Frontal cortex (tissue), 4 donors: ENCODE results near the gene PNPLA1. TPM values are rescaled to one million over a fixed set of nuclear protein-coding genes. Genes with fewer than 3 reads are reported as not detected.

Experiments
- DNase-seq, 2 donors: peaks; one replicate each; pipeline ENCODE4 v3.0.0; 2012; ENCODE audit warnings: low spot score in 2 of 2
- FAIRE-seq: peaks from 2 replicates; lab custom pipeline; 2012; peaks lifted over from hg19 to GRCh38; lab: Jason Lieb, UNC
- total RNA-seq: library from RNA; depleted of rRNA; stranded (reverse); fragments of >200 nt; gene quantifications from one replicate; pipeline ENCODE4 v1.2.3, GENCODE V29; 2014
- donor health status: control.
- donor health status: control.
- donor health status: control.

PNPLA1 gene
- total RNA-seq, 1 donor from 2014 or later, result not detected

DNA sequence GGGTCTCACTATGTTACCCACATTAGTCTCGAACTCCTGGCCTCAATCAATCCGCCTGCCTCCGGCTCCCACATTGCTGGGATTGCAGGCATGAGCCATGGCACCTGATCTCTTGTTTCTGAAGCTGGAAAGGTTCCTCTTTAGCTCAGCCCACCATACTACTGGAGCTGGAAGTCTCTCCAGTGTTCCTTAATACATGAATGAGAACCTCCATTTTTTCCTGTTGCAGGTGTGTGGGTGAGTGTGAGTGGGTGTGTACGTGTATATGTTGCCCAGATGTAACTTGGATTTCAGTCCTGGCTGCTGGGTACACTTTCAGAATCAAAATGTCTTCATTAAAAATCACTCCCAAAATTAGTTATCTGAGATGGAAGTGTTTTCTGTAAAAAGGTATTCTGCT lies 11.1 kb downstream of the PNPLA1 start:
- FAIRE-seq (no peak), DNase-seq (no peak)

DNA sequence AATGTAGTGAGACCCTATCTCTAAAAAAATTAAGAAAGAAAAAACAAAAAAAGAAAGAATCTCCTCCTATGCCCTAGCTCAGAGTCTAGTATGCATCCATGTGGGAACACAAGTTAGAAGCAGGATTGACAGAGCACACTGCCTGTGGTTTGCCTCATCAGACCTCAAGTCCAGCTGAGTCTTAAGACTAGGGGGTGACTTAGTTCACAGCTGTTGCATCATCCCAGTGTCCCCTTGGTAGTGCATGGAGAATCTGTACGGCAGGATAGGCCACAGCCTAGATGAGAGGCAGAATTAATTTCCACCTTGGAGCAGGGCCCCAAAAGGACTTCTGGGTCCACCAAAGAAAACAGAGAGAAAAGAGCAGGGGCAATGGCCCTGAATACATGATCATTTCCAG lies 13.7 kb downstream of the PNPLA1 start:
- DNase-seq (no peak), FAIRE-seq (no peak)

DNA sequence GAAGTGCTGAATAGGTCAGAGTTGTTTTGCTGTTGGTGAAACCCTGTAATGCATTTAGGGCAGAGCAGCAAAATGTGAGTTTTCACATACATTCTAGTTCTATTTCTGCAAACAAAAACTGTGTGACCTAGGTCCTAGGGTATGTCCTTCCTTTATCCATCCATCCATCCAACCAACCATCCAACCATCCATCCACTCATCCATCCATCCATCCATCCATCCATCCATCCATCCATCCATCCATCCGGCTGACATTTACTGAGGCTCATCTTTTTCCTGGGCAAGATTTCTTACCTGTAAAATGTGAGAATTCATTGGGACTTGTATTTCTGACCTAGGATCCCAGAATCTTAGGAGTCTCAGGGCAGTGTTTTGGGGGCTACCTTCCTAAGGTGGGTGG lies 14.5 kb downstream of the PNPLA1 start:
- no peak for DNase-seq
- FAIRE-seq, result no peak

DNA sequence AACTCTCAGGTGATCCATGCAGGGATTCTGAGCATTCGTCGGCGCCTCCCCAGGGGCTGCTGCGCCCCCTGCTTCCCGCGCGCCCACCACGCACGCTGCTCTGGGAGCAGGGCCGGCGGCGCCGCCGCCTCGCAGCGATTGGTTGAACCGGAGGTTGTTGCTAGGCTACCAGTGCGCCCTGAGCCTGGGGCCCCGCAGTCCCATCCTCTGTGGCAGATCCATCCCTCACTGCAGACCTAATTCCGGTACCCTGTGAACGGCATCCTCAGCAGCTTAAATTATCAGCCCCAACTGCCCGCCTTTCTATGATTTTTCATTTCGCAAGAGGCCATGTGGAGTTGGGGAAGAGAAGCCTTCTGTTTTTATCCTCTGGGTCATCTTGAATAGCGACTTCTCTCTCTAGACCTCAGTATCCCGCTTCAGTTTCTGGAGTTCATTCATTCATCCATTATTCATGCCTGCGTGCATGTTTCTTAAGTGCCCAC lies 15.4 kb downstream of the PNPLA1 start:
- peak; percentile 30 to 53 for DNase-seq
- FAIRE-seq, result no peak

DNA sequence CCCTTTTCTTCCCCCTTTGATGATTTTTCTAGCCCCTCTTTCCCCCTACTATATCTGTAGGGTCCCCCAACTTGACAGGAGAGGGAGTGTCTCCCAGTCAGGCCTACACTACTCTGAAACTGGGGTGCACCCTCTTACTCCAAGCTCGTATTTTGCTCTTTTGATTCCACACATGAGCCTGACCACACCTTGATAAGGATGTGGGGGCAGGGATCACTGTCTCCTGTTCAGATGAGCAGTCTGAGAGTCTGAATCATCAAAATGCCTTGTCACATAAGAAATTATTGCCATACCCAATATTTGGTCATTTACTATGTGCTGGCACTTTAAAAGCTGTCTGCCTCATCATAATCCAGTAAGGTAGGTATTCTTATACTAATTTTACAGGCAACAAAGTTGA lies 15.9 kb downstream of the PNPLA1 start:
- no peak for FAIRE-seq

DNA sequence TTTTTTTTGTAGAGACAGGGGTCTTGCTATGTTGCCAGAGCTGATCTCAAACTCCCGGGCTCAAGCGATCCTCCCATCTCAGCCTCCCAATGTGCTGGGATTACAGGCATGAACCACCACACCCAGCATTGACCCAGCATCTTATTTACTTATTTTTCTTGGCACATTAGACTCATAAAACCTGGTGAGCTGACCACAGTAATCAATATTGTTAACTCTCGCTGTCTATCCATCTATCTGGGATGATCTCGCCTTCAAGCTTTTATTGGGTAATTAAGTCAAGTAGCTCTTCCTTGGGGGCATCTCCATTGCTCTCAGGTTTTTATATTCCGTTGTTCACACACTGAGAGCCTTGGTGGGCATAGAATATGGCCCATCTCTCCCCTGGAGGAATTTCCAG lies 17.0 kb downstream of the PNPLA1 start:
- FAIRE-seq (no peak), DNase-seq (no peak)

More for the DNA sequence above, 15.9 kb downstream of the PNPLA1 start:
- DNase-seq, result no peak

DNA sequence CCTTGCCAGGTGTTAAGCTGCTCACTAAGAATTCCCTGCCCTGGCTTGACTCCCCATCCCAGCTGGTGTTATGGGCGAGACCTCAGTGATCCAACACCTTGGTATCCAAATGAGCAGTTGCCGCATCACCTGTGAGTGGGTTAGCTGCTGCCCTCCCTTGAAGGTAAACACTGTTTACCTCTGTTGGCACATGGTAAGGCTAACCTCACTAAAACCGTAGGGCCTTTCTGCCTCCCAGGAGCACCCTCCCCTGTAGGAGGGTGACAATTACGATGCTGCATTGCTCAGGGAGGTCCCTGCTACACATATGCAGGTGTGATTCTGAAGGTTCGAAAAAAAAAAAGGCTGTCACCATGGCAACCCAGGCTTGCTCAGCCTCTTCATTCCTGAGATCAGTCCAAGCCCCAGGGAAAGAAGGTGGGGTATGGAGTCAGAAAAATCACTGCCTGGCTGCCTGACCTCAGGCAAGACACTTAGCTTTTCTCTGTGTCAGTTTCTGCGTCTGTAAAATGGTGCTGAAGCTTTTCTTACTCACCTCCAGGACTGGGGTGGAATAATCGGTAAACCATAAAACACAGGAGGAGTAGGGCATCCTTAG lies 19.5 kb downstream of the PNPLA1 start:
- DNase-seq (no peak), FAIRE-seq (no peak)

DNA sequence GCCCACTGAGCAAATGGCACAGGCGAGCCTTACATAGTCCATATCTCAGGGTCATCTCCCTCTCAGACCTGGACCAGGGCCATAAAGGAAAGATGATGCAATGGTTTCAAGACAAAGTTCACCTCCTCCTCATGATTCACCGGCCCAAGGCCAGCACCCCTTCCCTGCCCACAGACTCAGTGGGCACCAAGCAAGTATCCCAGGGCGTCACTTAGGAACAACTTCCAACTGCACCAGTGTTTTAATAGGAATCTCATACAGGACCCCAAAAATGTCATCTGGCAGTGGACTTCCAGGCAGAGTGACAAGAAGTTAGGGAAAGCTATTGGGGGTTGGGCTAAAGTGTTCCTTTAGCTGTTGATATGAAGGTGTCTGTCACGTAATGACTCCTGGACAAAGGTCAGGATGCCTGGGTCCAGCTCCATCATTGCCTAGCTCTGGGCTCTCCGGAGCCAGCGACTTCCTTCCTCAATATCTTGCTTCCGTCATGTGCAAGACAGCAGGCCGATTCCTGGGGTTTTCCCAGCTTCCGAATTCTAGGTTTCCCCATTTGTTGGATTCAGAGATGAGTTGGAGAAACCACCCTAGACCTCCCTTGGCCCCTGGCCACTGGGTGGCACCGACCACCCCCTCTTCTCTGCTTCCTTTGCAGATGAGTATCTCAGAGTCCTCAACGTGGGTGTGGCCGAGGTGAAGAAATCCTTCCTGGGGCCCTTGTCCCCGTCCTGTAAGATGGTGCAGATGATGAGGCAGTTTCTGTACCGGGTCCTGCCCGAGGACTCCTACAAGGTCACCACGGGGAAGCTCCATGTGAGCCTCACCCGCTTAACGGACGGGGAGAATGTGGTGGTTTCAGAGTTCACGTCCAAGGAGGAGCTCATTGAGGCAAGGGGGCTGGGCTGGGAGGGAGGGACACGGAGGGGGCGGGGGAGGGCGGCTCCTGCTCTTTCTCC lies 21.1 kb downstream of the PNPLA1 start:
- FAIRE-seq (no peak), DNase-seq (no peak)

DNA sequence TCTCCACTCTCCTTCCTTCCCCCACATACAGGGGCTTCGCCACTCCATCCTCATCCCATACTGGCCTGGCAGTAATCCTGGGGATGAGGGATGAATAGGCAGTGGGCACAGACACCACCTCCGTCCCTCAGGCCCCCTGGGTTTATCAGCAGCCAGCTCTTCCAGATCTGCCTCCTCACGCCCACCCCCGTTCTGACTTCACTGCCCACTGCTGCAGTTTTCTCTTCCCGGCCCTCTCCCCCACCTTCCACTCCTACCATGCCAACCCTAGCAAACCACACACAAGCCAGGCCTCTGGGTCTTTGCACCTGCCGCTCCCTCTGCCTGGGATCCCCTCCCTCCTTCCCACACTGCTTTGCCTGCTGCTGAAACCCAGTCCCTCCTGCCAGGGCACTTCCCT lies 22.3 kb downstream of the PNPLA1 start:
- no peak for FAIRE-seq

DNA sequence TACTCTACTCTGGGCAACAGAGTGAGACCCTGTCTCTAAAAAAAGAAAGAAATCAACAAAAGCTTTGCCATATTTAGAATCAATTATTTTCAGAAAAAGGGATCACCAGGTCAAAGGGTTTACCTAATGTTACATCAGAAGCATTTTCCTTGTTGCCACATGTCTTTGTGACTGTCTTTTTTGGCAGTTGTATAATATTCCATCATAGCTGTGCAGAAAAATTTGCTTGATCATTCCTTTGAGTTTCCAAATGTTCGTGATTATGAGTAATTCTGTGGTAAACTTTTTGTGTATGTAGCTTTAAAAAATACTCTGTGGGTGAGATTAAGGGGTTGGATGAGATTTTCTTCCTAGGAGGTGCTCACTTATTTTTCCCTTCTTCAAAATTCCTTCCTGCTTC lies 26.4 kb downstream of the PNPLA1 start:
- DNase-seq (no peak), FAIRE-seq (no peak)

More for the DNA sequence above, 22.3 kb downstream of the PNPLA1 start:
- no peak for DNase-seq

DNA sequence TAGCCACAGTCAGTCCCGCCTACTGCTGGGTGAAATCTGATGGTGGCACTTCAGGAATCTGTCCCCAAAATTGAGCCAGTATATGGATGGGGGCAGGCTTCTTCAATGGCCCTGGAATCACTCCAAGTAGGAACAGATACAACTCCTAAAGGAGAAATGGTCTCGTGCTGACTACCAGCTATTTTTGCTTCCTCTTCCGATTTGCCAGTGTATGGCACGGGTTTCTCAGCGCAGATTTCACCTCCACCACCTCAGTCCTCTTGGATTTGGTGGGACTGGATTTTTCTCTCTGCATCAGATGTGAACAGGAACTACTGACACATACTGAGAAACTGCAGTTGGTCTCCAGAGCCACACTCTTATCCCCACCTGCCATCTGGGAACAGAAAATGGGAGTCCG lies 27.2 kb downstream of the PNPLA1 start:
- DNase-seq (no peak), FAIRE-seq (no peak)

DNA sequence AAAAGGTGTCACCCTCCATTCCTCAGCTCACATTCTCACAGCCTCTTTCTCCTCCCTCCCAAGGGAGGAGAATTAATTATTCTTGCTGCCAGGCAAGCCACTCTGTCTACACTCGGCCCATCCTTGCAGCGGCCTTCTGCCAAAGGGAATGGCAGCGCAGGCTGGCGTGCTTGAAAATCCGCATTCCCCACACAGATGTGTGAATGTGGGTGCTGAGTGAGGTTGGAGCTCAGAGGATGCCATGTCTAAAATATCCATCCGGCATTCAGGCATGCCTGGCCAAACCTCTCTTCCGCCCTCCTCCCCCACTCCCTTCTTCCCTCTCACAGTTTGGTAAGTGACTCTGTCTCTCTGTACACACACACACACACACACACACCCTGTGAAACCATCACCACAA lies 27.7 kb downstream of the PNPLA1 start:
- FAIRE-seq, result no peak
- no peak for DNase-seq

DNA sequence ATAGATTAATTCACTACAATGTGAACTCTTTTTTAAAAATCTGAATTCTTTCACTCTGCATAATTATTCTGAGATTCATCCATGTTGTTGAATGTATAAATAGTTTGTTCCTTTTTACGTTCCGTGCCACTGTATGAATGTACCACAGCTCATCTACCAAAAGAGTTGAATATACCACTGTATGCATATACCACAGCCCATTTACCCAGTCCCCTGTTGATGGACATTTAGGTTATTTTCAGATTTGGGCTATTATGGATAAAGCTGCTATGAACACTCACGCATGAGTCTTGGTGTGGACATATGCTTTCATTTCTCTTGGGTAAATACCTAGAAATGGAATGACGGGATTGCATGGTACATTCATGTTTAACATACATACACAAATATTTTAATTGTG lies 28.2 kb downstream of the PNPLA1 start:
- FAIRE-seq (no peak), DNase-seq (no peak)

DNA sequence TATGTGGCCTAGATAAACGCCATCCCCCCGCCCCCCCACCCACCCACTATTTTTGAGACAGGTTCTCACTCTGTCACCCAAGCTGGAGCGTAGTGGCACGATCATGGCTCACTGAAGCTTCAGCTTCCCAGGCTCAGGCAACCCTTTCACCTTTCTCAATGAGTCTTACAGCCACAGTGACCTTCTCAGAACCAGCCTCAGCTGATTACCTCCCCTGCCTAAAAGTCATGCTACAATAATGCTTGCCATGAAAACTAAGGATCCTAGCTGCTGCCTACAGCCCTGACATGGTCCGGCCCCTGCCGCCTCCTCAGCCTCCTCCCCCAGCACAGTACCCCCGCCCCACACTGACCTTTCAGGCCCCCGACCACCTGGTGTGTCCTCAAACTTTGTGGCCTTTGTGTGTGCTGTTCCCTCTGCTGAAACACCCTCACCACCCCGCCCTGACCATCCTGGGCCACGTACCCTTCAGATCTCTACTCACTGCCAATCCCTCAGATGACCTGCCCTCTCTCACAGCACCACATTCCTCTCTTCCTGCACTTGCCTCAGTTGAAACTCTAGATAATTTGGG lies 31.3 kb downstream of the PNPLA1 start:
- FAIRE-seq (no peak), DNase-seq (no peak)

DNA sequence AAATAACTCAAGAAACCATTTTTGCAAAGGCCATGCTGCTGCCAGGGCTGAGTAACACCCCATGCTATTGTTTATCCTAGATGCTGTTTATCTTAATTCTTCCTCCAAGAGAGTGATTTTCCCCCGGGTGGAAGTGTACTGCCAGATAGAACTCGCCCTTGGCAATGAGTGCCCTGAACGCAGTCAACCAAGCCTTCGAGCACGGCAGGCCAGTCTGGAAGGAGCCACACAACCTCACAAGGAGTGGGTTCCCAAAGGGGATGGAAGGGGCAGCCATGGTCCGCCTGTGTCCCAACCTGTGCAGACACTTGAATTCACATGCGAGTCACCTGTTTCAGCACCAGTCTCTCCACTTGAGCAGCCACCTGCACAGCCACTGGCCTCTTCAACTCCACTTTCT lies 31.9 kb downstream of the PNPLA1 start:
- DNase-seq (no peak), FAIRE-seq (no peak)

DNA sequence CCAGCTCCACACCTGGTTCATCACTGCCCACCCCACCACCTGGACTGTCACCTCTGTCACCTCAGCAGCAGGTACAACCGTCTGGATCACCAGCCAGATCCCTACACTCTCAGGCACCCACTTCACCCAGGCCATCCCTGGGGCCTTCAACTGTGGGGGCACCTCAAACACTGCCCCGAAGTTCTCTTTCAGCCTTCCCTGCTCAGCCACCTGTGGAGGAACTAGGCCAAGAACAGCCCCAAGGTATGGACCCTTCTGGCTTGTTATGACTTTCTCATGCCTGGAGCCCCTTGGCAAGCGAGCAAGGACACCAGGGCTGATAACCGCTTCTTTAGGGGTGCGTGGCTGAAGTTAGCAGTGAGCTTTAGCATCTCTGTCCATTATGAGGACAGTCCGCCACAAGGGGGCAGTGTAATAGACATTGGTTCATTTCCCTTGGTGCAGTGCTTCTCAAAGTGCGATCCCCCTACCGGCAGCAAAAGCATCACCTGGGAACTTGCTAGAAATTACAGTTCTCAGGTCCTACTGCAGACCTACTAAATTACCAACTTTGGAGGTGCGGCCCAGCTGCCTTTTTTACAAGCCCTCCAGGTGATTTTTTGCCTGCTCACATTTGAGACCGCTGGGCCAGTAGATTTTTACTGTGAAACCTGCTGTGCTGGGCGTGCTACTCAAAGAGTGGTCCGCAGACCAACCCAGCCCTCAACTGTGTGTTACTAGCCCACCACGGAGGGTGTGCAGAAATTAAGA lies 32.5 kb downstream of the PNPLA1 start:
- DNase-seq, result peak; percentile 51 to 71
- no peak for FAIRE-seq

DNA sequence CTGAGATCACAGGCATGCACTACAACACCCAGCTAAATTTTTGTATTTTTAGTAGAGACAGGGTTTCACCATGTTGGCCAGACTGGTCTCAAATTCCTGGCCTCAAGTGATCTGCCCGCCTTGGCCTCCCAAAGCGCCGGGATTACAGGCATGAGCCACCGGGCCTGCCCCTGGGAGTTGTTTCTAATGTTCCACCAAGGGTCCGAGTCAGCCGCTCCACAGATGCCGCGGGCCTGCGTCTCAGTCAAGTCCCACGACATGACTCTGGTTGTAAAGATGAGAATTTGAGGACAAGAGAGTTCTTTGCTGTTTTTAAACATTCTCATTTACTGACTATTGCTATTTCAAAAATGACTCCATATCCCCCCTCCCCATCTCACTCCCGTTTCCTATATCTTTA lies 36.0 kb downstream of the PNPLA1 start:
- no peak for FAIRE-seq
- DNase-seq, result no peak

DNA sequence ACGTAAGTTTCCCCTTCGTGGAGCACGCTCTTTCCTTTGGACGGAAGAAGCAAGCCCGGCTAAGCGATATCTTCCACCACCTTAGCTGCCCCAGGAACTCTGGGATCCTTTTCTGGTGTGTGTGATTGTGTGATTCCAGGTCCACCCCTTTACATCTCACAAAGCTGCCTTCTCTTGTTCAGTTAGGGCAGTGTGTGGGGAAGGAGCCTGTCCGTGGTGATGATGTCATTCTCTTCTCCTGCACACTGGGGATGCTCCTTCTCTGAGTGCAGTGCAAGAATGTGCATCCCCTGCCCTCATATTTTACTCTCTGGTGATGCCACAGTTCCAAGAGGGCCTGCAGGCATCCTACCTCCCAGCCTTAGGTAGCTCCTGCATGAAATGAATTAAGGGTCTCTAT lies 36.5 kb downstream of the PNPLA1 start:
- DNase-seq, result no peak
- FAIRE-seq, result no peak

DNA sequence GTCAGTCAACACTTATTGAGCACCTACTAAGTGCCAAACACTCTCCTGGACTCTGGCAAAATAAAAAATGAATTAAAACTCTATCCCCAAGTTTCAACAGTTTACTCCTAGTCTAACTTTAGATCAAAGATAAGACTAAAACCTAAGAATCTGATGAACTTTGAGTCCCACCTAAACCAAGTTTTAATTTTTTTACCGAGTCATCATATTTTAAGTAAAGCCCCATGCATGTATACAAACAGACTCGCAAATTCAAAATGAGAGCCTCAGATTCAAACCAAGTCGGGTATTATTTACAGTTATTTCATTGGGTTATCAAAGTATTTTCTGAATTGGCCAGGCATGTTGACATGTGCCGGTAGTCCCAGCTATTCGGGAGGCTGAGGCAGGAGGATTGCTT lies 38.7 kb downstream of the PNPLA1 start:
- no peak for FAIRE-seq

DNA sequence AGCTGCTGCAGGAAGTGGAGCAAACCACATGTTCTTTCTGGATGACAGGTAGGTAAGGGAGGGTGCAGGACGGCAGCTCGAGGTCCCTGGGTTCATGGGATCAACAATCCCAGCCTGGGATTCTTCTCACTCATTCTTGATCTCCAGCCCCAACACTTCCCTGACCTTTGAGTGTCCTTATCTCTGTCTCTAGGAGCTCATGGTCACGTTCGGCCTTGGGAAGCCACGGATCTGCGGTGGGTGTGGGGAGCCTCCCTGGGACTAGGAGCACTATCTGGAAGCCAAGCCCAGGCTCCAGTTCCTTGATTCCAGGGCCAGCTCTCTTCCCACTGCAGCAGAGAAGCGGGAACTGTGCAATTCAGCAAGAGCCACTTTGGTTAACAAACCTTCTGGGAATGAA lies 39.3 kb downstream of the PNPLA1 start:
- DNase-seq (no peak), FAIRE-seq (no peak)

More for the DNA sequence above, 38.7 kb downstream of the PNPLA1 start:
- DNase-seq, result no peak
